ENCODE results near the gene VWA5B2.

VWA5B2 gene

GRCh38 chr3:184229394-184230080 is at the start of gene VWA5B2:
TSS of gene VWA5B2 (plus strand) at chr3:184229585. CDS start at chr3:184230529, 944 bp downstream.
- DNase-seq (ENCODE audit: low read depth in 2 of 2): peak; percentile 40 to 56

GRCh38 chr3:184180165-184180564 is 49.2 kb upstream of the VWA5B2 start:
- no peak for DNase-seq (ENCODE audit: low read depth in 2 of 2)

DNA sequence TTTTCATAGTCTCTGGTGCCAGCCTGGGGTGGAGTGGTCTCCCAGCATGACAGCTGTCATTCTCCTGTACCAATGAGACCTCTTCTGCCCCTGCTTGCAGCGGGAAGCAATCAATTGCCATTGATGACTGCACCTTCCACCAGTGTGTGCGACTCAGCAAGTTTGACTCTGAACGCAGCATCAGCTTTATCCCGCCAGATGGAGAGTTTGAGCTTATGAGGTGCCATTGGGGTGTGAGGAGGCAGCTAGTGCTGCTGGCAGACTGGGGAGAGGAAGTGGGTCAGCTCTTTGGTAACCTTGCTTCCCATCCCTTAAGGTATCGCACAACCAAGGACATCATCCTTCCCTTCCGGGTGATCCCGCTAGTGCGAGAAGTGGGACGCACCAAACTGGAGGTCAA is 47.8 kb upstream of the VWA5B2 start:
- DNase-seq (ENCODE audit: low read depth in 2 of 2): no peak

- DNase-seq (ENCODE audit: low read depth in 2 of 2): no peak
Measured at GRCh38 chr3:184183679-184184078, 45.7 kb upstream of the VWA5B2 start.

GRCh38 chr3:184184546-184185230 is 44.7 kb upstream of the VWA5B2 start:
- DNase-seq (ENCODE audit: low read depth in 2 of 2): no peak

DNA sequence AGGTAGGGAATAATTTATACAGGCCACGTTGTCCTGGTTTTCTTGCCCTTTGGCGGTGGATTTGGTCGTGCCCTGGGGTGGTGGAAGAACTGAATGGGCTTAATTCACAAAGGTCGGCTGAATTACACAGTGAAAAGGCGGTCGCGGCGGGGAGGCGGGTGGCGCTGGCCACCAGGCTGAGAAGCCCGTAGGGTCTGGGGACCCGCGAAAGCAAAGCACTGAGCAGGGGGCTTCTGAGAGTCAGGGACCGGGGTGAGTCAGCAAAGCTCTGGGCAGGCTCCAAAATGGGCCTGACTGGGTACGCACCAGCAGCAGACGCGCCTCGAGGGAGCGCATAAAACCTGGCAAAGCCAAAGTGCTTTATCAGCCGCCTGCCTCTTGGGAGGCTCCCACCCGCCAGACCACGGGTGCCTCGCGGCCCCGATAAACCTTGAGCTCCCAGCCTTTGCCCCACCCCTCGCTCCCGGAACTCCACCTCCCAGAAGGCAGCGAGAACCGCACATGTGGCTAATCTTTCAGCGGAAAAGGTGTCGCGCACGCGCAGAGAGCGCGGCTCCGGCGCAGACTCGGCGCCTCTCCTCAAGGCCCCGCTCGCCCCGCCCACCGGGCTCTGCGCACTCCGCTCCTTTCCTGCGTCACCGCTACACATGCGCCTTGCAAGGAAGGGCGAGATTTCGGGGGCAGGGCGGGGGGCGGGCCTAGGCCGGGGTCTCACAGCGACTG is 43.8 kb upstream of the VWA5B2 start:
- peak; percentile 97 to 98 for DNase-seq (ENCODE audit: low read depth in 2 of 2)

GRCh38 chr3:184186184-184186901 is 43.0 kb upstream of the VWA5B2 start, which contains the start of gene ABCF3:
TSS of gene ABCF3 (plus strand) at chr3:184186199. CDS start at chr3:184186208, 9 bp downstream.
- no peak for DNase-seq (ENCODE audit: low read depth in 2 of 2)

DNA sequence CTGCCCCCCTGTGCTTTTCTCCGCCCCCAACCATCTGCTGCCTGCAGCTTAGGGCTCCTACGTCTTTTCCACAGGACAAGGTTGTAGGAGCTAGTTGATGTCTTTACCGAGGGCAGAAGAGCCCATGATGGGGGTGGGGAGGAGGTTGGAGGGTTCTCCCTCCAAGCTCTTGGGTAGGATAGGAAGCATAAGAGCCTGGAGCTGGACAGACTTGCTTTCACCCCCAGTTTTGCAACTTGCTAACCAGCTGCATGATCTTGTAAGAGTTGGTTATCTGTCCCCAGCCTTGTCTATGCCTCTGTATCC is 42.5 kb upstream of the VWA5B2 start:
- DNase-seq (ENCODE audit: low read depth in 2 of 2): no peak

DNA sequence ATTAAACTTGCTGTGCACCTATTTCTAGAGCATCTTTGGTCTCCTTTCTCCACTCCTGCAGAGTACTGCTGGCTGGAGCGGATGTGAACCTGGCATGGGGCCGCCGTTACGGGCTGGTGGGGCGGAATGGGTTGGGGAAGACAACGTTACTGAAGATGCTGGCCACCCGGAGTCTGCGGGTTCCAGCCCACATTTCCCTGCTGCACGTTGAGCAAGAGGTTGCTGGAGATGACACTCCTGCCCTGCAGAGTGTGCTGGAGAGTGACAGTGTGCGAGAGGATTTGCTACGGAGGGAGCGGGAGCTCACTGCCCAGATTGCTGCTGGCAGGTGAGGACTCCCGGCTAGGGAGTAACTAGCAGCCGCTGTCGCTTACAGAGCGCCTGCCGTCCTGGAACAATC is 41.3 kb upstream of the VWA5B2 start:
- DNase-seq (ENCODE audit: low read depth in 2 of 2): no peak

GRCh38 chr3:184189421-184189820 is 40.0 kb upstream of the VWA5B2 start:
- no peak for DNase-seq (ENCODE audit: low read depth in 2 of 2)

GRCh38 chr3:184192889-184193288 is 36.5 kb upstream of the VWA5B2 start:
- DNase-seq (ENCODE audit: low read depth in 2 of 2): no peak

- no peak for DNase-seq (ENCODE audit: low read depth in 2 of 2)
Measured at GRCh38 chr3:184193991-184194539, 35.3 kb upstream of the VWA5B2 start.

DNA sequence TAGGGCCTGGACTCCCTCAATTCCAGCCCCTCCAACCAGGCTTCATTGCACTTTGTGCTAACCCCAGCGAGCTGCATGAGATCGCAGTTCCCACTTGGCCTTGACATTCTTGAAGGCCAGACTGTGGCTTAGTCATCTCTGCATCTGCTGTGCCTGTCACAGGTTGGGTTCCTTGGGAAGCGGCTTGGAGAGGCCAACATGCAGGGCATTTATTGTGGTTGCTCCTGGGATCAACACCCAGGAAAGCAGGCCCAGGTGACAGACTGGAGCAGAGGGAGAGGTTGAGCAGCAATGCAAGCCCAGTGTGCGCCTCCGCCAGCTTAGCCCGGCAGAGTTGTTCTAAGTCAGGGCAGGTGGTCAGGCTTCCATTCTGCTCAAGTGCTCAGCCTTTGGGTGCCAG is 32.8 kb upstream of the VWA5B2 start:
- DNase-seq (ENCODE audit: low read depth in 2 of 2): no peak

DNA sequence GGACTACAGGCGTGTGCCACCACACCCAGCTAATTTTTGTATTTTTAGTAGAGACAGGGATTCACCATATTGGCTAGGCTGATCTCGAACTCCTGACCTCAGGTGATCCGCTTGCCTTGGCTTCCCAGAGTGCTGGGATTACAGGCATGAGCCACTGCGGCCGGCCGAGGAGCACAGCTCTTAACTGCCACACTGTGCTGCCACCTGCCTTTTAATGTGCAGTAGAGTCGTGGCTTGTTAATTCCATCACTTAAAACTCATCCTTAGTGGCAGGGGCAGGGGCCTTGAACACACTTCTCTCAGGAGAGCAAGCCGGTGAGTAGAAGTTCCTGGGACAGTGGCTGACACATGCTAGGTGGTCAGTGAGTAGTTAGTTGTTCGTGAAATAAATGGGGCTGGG is 30.9 kb upstream of the VWA5B2 start:
- no peak for DNase-seq (ENCODE audit: low read depth in 2 of 2)

DNA sequence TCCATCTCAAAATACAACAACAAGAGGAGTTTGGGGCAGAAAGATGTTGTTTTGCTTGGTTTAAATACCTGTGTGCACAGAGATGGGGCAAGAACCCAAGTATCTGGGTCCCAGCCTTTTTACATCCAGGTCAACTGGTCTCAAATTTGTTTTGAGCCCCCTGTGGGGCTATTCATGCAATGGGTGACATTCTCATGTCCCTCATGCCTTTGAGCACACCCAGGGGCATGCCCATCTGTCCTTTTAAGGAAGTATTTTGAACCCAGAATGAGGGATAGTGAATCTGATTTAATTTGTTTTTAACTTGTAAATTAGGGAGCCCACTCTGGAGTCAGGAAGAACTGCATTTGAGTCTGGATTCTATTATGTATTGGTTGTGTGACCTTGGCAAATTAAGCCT is 28.6 kb upstream of the VWA5B2 start:
- DNase-seq (ENCODE audit: low read depth in 2 of 2): no peak

DNA sequence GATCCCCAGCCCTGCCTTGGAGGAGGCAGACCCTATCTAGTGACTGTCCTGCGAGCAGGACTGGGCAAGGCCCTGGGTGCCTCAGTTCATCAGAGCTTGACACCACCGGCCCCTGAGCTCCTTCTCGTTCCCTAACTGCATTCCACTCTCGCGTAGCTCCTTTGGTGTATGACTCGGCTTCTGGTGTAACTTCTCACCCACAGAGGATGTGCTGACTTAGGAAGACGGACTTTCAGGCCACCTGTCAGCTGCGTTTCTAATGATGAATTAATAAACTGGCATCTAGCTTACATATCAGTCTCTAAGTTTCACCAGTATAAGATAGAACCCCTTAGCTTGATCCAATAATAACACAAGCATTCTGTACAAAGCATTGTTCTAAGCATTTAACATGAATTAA is 25.9 kb upstream of the VWA5B2 start:
- DNase-seq (ENCODE audit: low read depth in 2 of 2): no peak

DNA sequence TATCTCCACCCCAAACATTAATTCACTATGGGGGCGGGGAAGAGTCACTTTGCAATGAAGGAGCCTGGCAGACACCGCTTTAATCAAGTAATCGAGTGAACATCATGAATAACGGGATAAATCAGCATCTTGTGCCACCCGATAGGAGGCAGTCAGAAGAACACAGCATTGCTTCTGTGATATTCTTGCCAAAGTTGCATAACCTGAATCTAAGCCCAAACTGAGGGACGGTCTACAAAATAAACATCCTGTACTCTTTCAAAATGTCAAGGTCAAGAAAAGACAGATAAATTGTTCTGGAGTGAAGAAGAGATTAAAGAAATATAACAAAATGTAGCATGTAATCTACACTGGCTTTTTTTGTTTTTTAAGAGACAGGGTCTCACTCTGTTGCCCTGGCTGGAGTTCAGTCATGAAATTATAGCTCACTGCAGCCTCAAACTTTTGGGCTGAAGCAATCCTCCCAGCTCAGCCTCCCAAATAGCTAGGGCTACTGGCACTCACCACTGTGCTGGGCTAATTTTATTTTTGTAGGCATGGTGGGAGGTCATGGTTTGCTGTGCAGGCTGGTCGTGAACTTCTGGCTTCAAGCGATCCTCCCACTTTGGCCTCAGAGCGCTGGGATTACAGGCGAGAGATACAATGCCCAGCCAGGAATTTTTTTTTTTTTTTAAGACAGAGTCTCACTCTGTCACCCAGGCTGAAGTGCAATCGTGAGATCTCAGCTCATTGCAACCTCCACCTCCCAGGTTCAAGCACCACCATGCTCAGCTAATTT is 20.1 kb upstream of the VWA5B2 start:
- no peak for DNase-seq (ENCODE audit: low read depth in 2 of 2)

- no peak for DNase-seq (ENCODE audit: low read depth in 2 of 2)
Measured at GRCh38 chr3:184211297-184211696, 18.1 kb upstream of the VWA5B2 start.

- DNase-seq (ENCODE audit: low read depth in 2 of 2): no peak
Measured at GRCh38 chr3:184211718-184212117, 17.7 kb upstream of the VWA5B2 start.

GRCh38 chr3:184218814-184219213 is 10.6 kb upstream of the VWA5B2 start:
- no peak for DNase-seq (ENCODE audit: low read depth in 2 of 2)

- DNase-seq (ENCODE audit: low read depth in 2 of 2): no peak
Measured at GRCh38 chr3:184222521-184222920, 6.9 kb upstream of the VWA5B2 start.

All from stimulated activated CD8-positive, alpha-beta memory T cell treated with anti-CD3 and anti-CD28 coated beads, Interleukin-7, amount 100 ng/mL, for 1 hour (primary cell).